Activated T-cell treated with anti-CD3 and anti-CD28 coated beads, Interleukin-2, amount 50 U/mL, for 72 hours (primary cell): ENCODE data around the gene FAM168B. TPM values are rescaled to one million over a fixed set of nuclear protein-coding genes. Genes with fewer than 3 reads are reported as not detected.

Experiments used
- ATAC-seq, 2 donors: fragments of 150-1000 bp; cut with Tn5 transposase; replicated peaks in 1 of 2; 2 replicates each; pipeline ENCODE4 v1.10.0; 2021; ENCODE audit warnings: moderate library complexity in 2 of 2, mild to moderate bottlenecking in 1 of 2
- DNase-seq, 2 donors: peaks; one replicate each; pipeline ENCODE4 v3.0.0; 2021 to 2022; ENCODE audit warnings: mixed read lengths in 1 of 2
- H3K27ac Mint-ChIP-seq: one replicate; pipeline ENCODE4 v1.8.0; 2022; ENCODE audit warnings: mild to moderate bottlenecking, moderate library complexity, mixed read lengths
- H3K27me3 Mint-ChIP-seq: one replicate; pipeline ENCODE4 v1.8.0; 2022; ENCODE audit warnings: low read depth, mixed read lengths
- H3K36me3 Mint-ChIP-seq, 2 donors: one replicate each; pipeline ENCODE4 v1.8.0; 2022; ENCODE audit warnings: mixed read lengths in 2 of 2, mild to moderate bottlenecking in 1 of 2; ENCODE audit not compliant: insufficient read depth in 2 of 2
- H3K4me1 Mint-ChIP-seq: one replicate; pipeline ENCODE4 v1.8.0; 2022; ENCODE audit warnings: low read depth, mixed read lengths
- H3K4me3 Mint-ChIP-seq, 2 donors: one replicate each; pipeline ENCODE4 v1.8.0; 2022; ENCODE audit warnings: mild to moderate bottlenecking in 2 of 2, mixed read lengths in 2 of 2, moderate library complexity in 2 of 2
- H3K9me3 Mint-ChIP-seq, 2 donors: one replicate each; pipeline ENCODE4 v1.8.0; 2022; ENCODE audit warnings: mixed read lengths in 2 of 2
- total RNA-seq, 2 donors: library from RNA; stranded (reverse); gene quantifications; one replicate each; pipeline ENCODE4 v1.2.3, GENCODE V29; 2022

The FAM168B gene
- total RNA-seq, 2 donors from 2014 or later: 89.3 to 108 TPM

- ATAC-seq (no peak), DNase-seq (no peak)
- H3K4me3 Mint-ChIP-seq: no peak overlapping the region
- H3K27me3 Mint-ChIP-seq: peaks cover 27% of the 10 kb centered on the region
- H3K36me3 Mint-ChIP-seq: peaks cover 0 to 4% of the 10 kb centered on the region in 2 donors
- H3K9me3 Mint-ChIP-seq: peaks cover 0 to 2% of the 10 kb centered on the region in 2 donors
- no peak overlapping the region for H3K27ac Mint-ChIP-seq
- H3K4me1 Mint-ChIP-seq: peaks cover 11% of the 10 kb centered on the region
Measured at GRCh38 chr2:131030478-131030971, 62.7 kb downstream of the FAM168B start.

DNA sequence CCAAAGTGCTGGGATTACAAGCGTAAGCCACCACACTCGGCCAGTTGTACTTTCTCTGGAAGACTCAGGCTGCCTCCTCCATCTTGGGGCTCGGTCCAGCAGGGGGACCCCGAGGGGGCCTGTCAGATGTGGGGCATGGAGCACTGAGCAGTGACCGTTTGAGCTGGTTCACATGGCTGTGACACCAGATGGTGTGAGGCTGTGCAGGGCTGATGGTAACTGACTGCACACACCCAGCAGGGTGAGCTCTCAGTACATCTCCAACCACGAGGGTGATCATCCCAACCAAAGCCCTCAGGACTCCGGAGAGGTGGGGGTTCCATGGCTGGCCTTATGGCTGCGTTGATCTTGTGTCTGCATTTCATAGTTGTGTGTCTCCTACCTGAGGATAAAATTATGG is 63.4 kb downstream of the FAM168B start:
- H3K4me1 Mint-ChIP-seq: peaks cover 11% of the 10 kb centered on the region
- H3K36me3 Mint-ChIP-seq: peaks cover 0 to 4% of the 10 kb centered on the region in 2 donors
- ATAC-seq: no peak
- H3K9me3 Mint-ChIP-seq: peaks cover 2 to 3% of the 10 kb centered on the region in 2 donors
- peaks cover 34% of the 10 kb centered on the region for H3K27me3 Mint-ChIP-seq
- H3K27ac Mint-ChIP-seq: no peak overlapping the region
- no peak overlapping the region for H3K4me3 Mint-ChIP-seq
- DNase-seq: no peak

DNA sequence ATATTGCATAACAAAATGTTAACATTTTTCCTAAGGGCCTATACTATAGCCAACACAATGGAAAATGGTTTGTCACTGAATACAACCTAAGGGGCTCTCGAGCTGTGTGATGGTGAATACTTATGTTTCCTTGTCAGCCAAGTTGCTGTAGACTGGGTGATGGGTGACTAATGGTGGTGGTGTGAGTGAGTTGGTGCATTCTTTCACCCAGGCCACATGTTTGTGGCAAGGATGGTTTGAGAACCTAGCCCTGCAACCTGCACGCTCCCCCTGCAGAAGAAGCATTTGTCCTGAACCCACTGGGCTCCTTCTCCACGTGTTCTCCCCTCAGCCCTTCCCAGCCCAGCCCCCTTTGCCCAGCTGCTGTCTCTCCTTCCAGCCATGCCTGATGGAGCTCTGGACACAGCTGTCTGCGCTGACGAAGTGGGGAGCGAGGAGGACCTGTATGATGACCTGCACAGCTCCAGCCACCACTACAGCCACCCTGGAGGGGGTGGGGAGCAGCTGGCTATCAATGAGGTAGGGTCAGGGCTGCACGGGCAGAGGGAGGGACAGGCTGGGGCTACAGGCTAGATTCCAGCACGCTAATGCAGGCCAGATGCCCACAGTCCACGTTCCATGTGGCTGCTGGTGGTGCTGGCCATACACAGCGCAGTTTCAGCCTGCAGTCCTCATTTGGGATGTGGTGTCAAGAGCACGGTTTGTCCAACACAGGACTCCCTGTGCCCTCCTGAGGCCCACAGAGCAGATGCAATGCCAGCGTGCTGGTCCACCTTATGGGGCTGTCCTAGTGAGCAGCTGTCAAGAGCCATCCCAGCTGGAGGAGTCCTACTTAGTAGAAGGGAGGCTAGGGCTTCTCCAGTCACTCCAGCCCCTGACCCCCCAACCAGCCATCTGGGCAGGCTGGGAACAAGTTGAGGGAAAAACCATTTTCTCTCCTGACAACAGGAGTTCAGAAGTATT is 65.4 kb downstream of the FAM168B start:
- Mint-ChIP-seq H3K4me1 (no peaks in the 10 kb centered on the region), H3K27ac (no peak overlapping the region), H3K4me3 (no peak overlapping the region), H3K36me3 (peaks cover 0 to 4% of the 10 kb centered on the region in 2 donors), H3K27me3 (peaks cover 37% of the 10 kb centered on the region), H3K9me3 (peaks cover 2 to 3% of the 10 kb centered on the region in 2 donors)
- DNase-seq (no peak), ATAC-seq (no peak)

GRCh38 chr2:131026919-131027318 is 66.3 kb downstream of the FAM168B start:
- ATAC-seq: no peak
- H3K36me3 Mint-ChIP-seq: peaks cover 0 to 4% of the 10 kb centered on the region in 2 donors
- H3K27me3 Mint-ChIP-seq: peaks cover 37% of the 10 kb centered on the region
- no peaks in the 10 kb centered on the region for H3K4me1 Mint-ChIP-seq
- no peak for DNase-seq
- H3K27ac Mint-ChIP-seq: no peak overlapping the region
- H3K9me3 Mint-ChIP-seq: peaks cover 2 to 3% of the 10 kb centered on the region in 2 donors
- H3K4me3 Mint-ChIP-seq: no peak overlapping the region

GRCh38 chr2:131023758-131024157 is 69.5 kb downstream of the FAM168B start:
- Mint-ChIP-seq H3K27ac (no peak overlapping the region), H3K4me1 (no peaks in the 10 kb centered on the region), H3K27me3 (peaks cover 30% of the 10 kb centered on the region), H3K36me3 (peaks cover 0 to 4% of the 10 kb centered on the region in 2 donors), H3K4me3 (no peak overlapping the region), H3K9me3 (peaks cover 3 to 5% of the 10 kb centered on the region in 2 donors)
- no peak for ATAC-seq
- DNase-seq: no peak

DNA sequence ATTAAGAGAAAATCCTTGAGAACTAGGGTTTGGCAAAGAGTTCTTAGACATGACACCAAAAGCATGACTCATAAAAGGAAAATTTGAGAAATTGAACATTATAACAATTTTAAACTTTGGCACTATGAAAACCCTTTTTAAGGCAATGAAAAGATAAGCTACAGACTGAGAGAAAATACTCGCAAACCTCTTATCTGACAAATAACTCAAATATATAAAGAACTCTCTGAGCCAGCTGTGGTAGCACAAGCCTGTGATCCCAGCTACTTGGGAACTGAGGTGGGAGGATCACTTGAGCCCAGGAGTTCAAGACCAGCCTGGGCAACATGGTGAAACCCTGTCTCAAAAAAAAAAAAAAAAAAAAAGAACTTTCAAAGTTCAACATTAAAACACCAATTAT is 70.5 kb downstream of the FAM168B start:
- no peaks in the 10 kb centered on the region for H3K4me1 Mint-ChIP-seq
- ATAC-seq (no peak), DNase-seq (no peak)
- H3K27ac Mint-ChIP-seq: no peak overlapping the region
- H3K4me3 Mint-ChIP-seq: no peak overlapping the region
- peaks cover 0 to 4% of the 10 kb centered on the region in 2 donors for H3K36me3 Mint-ChIP-seq
- H3K9me3 Mint-ChIP-seq: peaks cover 3 to 5% of the 10 kb centered on the region in 2 donors
- peaks cover 30% of the 10 kb centered on the region for H3K27me3 Mint-ChIP-seq

DNA sequence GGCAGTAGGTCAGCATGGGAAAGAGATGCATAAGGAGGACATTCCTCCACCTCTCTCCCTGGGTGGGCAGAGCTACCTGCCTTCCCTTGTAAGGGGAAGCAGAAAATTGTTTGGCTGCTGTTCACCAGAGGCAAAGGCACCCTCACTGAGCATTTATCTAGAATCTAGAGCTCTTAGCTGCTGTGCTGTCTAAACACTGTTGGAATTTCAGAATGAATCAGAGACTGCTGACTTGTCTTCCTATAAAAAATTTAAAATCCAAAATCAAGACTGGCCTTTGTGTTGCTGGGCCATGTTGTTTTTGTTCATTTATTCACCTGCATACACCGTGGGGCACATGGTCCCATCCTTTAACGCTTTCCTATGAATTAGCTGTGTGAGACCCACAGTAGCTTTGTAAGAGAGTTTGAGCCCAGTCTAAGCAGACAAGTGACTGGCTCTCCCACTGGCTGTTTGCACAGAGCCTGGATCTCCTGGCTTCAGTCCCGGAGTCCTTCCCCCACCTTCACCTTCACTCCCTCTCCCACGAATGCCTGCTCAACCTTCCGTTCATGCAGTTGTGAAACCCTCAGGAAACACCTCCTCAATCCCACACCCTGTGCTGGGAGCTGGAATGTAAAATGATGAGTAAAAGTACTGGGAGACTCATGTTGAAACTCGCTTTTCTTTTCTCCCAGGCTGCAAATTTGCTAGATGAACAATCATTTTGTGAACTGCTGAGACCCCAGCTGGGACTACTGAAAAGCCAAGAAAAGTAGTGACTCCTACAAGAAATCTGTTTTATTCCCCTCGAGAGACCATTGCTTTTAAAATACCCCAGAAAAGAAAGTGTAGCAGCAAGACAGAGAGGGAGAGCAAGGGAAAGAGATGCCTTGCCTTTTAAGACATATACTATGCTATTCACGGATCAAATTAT is 76.2 kb downstream of the FAM168B start:
- Mint-ChIP-seq H3K4me3 (no peak overlapping the region), H3K36me3 (no peaks in the 10 kb centered on the region), H3K4me1 (no peaks in the 10 kb centered on the region), H3K9me3 (peaks cover 0 to 2% of the 10 kb centered on the region in 2 donors), H3K27ac (no peak overlapping the region), H3K27me3 (no peaks in the 10 kb centered on the region)
- DNase-seq (no peak), ATAC-seq (no peak)

GRCh38 chr2:131015764-131016163 is 77.5 kb downstream of the FAM168B start:
- H3K4me1 Mint-ChIP-seq: peaks cover 11% of the 10 kb centered on the region
- DNase-seq (no peak), ATAC-seq (no peak)
- H3K4me3 Mint-ChIP-seq: no peak overlapping the region
- no peak overlapping the region for H3K27ac Mint-ChIP-seq
- H3K9me3 Mint-ChIP-seq: no peaks in the 10 kb centered on the region
- H3K27me3 Mint-ChIP-seq: no peaks in the 10 kb centered on the region
- H3K36me3 Mint-ChIP-seq: no peaks in the 10 kb centered on the region

- Mint-ChIP-seq H3K9me3 (no peaks in the 10 kb centered on the region), H3K27me3 (no peaks in the 10 kb centered on the region), H3K27ac (no peak overlapping the region), H3K36me3 (no peaks in the 10 kb centered on the region), H3K4me3 (no peak overlapping the region), H3K4me1 (peaks cover 27% of the 10 kb centered on the region)
- no peak for ATAC-seq
- DNase-seq: no peak
Measured at GRCh38 chr2:131014141-131014540, 79.1 kb downstream of the FAM168B start.

GRCh38 chr2:131011486-131011885 is 81.8 kb downstream of the FAM168B start:
- Mint-ChIP-seq H3K36me3 (no peaks in the 10 kb centered on the region), H3K9me3 (no peaks in the 10 kb centered on the region), H3K4me3 (no peak overlapping the region), H3K27me3 (no peaks in the 10 kb centered on the region), H3K4me1 (peaks cover 30% of the 10 kb centered on the region), H3K27ac (no peak overlapping the region)
- DNase-seq (no peak), ATAC-seq (no peak)

- Mint-ChIP-seq H3K27me3 (no peaks in the 10 kb centered on the region), H3K4me3 (peak overlapping the region in 1 of 2 donors; percentile 21), H3K9me3 (no peaks in the 10 kb centered on the region), H3K4me1 (peaks cover 30% of the 10 kb centered on the region), H3K27ac (no peak overlapping the region), H3K36me3 (no peaks in the 10 kb centered on the region)
- DNase-seq (no peak), ATAC-seq (peak in 1 of 2 donors; percentile 63)
Measured at GRCh38 chr2:131010566-131010965, 82.7 kb downstream of the FAM168B start.

- H3K4me3 Mint-ChIP-seq: peak overlapping the region in 1 of 2 donors; percentile 7
- no peaks in the 10 kb centered on the region for H3K36me3 Mint-ChIP-seq
- ATAC-seq: no peak
Measured at GRCh38 chr2:131009713-131010475, 83.4 kb downstream of the FAM168B start.

More at GRCh38 chr2:131009713-131010475, 83.4 kb downstream of the FAM168B start:
- peaks cover 30% of the 10 kb centered on the region for H3K4me1 Mint-ChIP-seq
- no peaks in the 10 kb centered on the region for H3K9me3 Mint-ChIP-seq
- no peak for DNase-seq
- H3K27me3 Mint-ChIP-seq: no peaks in the 10 kb centered on the region
- no peak overlapping the region for H3K27ac Mint-ChIP-seq
